Body of pancreas (tissue), 4 donors: Measurements from ENCODE around the gene ZSWIM3. TPM values are rescaled to one million over a fixed set of nuclear protein-coding genes. Genes with fewer than 3 reads are reported as not detected.

Experiments
- ATAC-seq: fragments of 150-250 bp; one replicate; pipeline ENCODE4 v1.9.1; 2016
- DNase-seq, 4 donors: peaks; one replicate each; pipeline ENCODE4 v3.0.0-alpha.2; 2019
- H3K27ac ChIP-seq, 4 donors: fragments of 200-600 bp; sonication (generic); 1 replicate in 3 of 4; 2 replicates in 1 of 4; pipeline versions ENCODE4 v1.5.1 to v1.6.1; 2016 to 2019; ENCODE audit warnings: mild to moderate bottlenecking in 1 of 4, mixed read lengths in 1 of 4, moderate library complexity in 1 of 4
- H3K27me3 ChIP-seq, 2 donors: fragments of 200-600 bp; sonication (generic); one replicate each; pipeline ENCODE4 v1.6.0; 2016; ENCODE audit warnings: mild to moderate bottlenecking in 1 of 2
- H3K36me3 ChIP-seq, 2 donors: fragments of 200-600 bp; sonication (generic); replicated peaks in 1 of 2; 2 replicates each; pipeline ENCODE4 v1.5.1; 2016; ENCODE audit warnings: low read depth in 2 of 2; ENCODE audit not compliant: insufficient read depth in 1 of 2
- H3K4me1 ChIP-seq: fragments of 200-600 bp; sonication (generic); one replicate; pipeline ENCODE4 v1.6.0; 2016
- H3K4me3 ChIP-seq, 2 donors: fragments of 200-600 bp; sonication (generic); 1 replicate in 1 of 2; 2 replicates in 1 of 2; pipeline ENCODE4 v1.5.1; 2016 to 2019
- H3K9me3 ChIP-seq, 3 donors: fragments of 200-600 bp; sonication (generic); 1 replicate in 2 of 3; 2 replicates in 1 of 3; pipeline ENCODE4 v1.5.1; 2016
- POLR2A ChIP-seq, 3 donors: fragments of 450-650 bp; IDR thresholded peaks; one replicate each; pipeline ENCODE4 v1.6.1; 2016; ENCODE audit warnings: antibody characterized with exemption in 3 of 3, mild to moderate bottlenecking in 2 of 3
- WGBS, 2 donors: methylation state at CpG; one replicate each; pipeline ENCODE4 v1.1.5; 2017; 5-methylcytosine and 5-hydroxymethylcytosine counted together
- intact Hi-C: fragments of 100-400 bp; cut with DNase I; formaldehyde crosslinking; loops from one replicate; pipeline ENCODE4 v1.15.1; 2023
- total RNA-seq, 2 donors: library from RNA; depleted of rRNA; stranded (reverse); fragments of >200 nt; gene quantifications; one replicate each; pipeline ENCODE4 v1.1.0, GENCODE V29; 2016
- TF ChIP-seq, protein P1 (sequence below), 7 experiments: fragments of 450-650 bp in 4 of 7; fragments of 200-600 bp in 3 of 7; sonication (generic) in 3 of 7; IDR thresholded peaks; one replicate each; pipeline ENCODE4 v1.5.1; 2016 to 2019; ENCODE audit warnings: antibody characterized with exemption in 7 of 7

Gene ZSWIM3
- total RNA-seq, 2 donors from 2014 or later, result 1.6 to 2.1 TPM

- Histone ChIP-seq H3K27me3 (no peaks in the 10 kb centered on the region), H3K9me3 (no peaks in the 10 kb centered on the region), H3K27ac (no peak overlapping the region), H3K36me3 (peaks cover 3 to 12% of the 10 kb centered on the region in 2 donors), H3K4me3 (no peak overlapping the region), H3K4me1 (no peaks in the 10 kb centered on the region)
- WGBS, 2 donors, result 94 to 95% methylated on average over 7 to 10 of the region's 10 CpGs
- DNase-seq (no peak), ATAC-seq (no peak)
- no peak for TF ChIP-seq POLR2A (IDR thresholded peaks at IDR 0.05)
- intact Hi-C loops, result no loop called here
Observed at GRCh38 chr20:45841407-45842129, 15.8 kb upstream of the ZSWIM3 start.

GRCh38 chr20:45842169-45842812, 15.1 kb upstream of the ZSWIM3 start:
- Histone ChIP-seq H3K4me1 (no peaks in the 10 kb centered on the region), H3K27me3 (no peaks in the 10 kb centered on the region), H3K27ac (no peak overlapping the region), H3K4me3 (no peak overlapping the region), H3K36me3 (peaks cover 3 to 12% of the 10 kb centered on the region in 2 donors), H3K9me3 (no peaks in the 10 kb centered on the region)
- no peak for TF ChIP-seq POLR2A (IDR thresholded peaks at IDR 0.05)
- TF ChIP-seq, protein P1, sequence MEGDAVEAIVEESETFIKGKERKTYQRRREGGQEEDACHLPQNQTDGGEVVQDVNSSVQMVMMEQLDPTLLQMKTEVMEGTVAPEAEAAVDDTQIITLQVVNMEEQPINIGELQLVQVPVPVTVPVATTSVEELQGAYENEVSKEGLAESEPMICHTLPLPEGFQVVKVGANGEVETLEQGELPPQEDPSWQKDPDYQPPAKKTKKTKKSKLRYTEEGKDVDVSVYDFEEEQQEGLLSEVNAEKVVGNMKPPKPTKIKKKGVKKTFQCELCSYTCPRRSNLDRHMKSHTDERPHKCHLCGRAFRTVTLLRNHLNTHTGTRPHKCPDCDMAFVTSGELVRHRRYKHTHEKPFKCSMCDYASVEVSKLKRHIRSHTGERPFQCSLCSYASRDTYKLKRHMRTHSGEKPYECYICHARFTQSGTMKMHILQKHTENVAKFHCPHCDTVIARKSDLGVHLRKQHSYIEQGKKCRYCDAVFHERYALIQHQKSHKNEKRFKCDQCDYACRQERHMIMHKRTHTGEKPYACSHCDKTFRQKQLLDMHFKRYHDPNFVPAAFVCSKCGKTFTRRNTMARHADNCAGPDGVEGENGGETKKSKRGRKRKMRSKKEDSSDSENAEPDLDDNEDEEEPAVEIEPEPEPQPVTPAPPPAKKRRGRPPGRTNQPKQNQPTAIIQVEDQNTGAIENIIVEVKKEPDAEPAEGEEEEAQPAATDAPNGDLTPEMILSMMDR (IDR thresholded peaks at IDR 0.05), result no peak
- 70 to 92% methylated on average over 5 of the region's 5 CpGs for WGBS, 2 donors
- intact Hi-C loops, result no loop called here
- peak in 1 of 4 donors; percentile 17 for DNase-seq
- no peak for ATAC-seq

GRCh38 chr20:45843506-45843905, 13.9 kb upstream of the ZSWIM3 start:
- H3K4me1 ChIP-seq, result no peaks in the 10 kb centered on the region
- peaks cover 3 to 16% of the 10 kb centered on the region in 2 donors for H3K36me3 ChIP-seq
- intact Hi-C loops, result no loop called here
- H3K9me3 ChIP-seq, result no peaks in the 10 kb centered on the region
- ATAC-seq (no peak), DNase-seq (no peak)
- no peaks in the 10 kb centered on the region for H3K27me3 ChIP-seq
- no peak overlapping the region for H3K4me3 ChIP-seq
- H3K27ac ChIP-seq, result no peak overlapping the region
- no peak for TF ChIP-seq POLR2A (IDR thresholded peaks at IDR 0.05)
- TF ChIP-seq, protein P1 (IDR thresholded peaks at IDR 0.05), result no peak
- 86% methylated on average over 11 to 14 of the region's 14 CpGs for WGBS, 2 donors

DNA sequence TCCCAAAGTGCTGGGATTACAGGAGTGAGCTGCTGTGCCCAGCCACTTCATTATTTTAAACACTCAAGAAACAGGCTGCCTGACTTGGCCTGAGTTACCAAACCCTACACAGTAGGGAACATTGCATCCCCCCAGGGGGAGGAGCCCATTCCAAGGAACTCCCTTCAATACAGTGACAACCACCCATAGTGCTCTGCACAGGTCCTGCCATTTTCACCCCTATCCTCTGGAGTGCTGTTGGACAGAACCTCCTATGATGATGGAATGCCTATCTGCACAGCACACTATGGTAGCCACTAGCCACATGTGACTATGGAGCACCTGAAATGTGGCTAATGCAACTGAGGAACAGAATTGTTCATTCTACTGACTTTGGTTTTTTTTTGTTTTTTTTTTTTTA, 12.0 kb upstream of the ZSWIM3 start:
- Histone ChIP-seq H3K4me3 (no peak overlapping the region), H3K36me3 (peaks cover 3 to 17% of the 10 kb centered on the region in 2 donors), H3K27me3 (no peaks in the 10 kb centered on the region), H3K27ac (no peak overlapping the region), H3K4me1 (no peaks in the 10 kb centered on the region), H3K9me3 (no peaks in the 10 kb centered on the region)
- TF ChIP-seq, protein P1 (IDR thresholded peaks at IDR 0.05), result no peak
- TF ChIP-seq POLR2A (IDR thresholded peaks at IDR 0.05), result no peak
- DNase-seq (no peak), ATAC-seq (no peak)
- intact Hi-C loops, result no loop called here

- ATAC-seq, result no peak
- H3K27me3 ChIP-seq, result no peaks in the 10 kb centered on the region
- intact Hi-C loops, result no loop called here
- H3K36me3 ChIP-seq, result peaks cover 0 to 10% of the 10 kb centered on the region in 2 donors
- H3K27ac ChIP-seq, result no peak overlapping the region
- no peak overlapping the region for H3K4me3 ChIP-seq
- no peak for TF ChIP-seq POLR2A (IDR thresholded peaks at IDR 0.05)
- TF ChIP-seq, protein P1 (IDR thresholded peaks at IDR 0.05), result no peak
- DNase-seq, result no peak
- no peaks in the 10 kb centered on the region for H3K9me3 ChIP-seq
- H3K4me1 ChIP-seq, result no peaks in the 10 kb centered on the region
- WGBS, 2 donors, result 95 to 96% methylated on average over 8 of the region's 8 CpGs
Observed at GRCh38 chr20:45848421-45848820, 9.0 kb upstream of the ZSWIM3 start.
